SU-DHL-6 (cell line): ENCODE measurements around the gene MATN1.

Experiments
- H2AFZ ChIP-seq: fragments of 200-600 bp; sonication (generic); 2 replicates; pipeline ENCODE4 v1.6.1; 2014; ENCODE audit warnings: low read depth, mild to moderate bottlenecking, moderate library complexity, mixed read lengths, antibody characterized with exemption, low read length; ENCODE audit not compliant: severe bottlenecking
- H3F3A ChIP-seq: fragments of 200-600 bp; shearing (Covaris generic); 2 replicates; pipeline ENCODE4 v1.6.0; 2016; ENCODE audit warnings: antibody characterized with exemption, mild to moderate bottlenecking; ENCODE audit not compliant: insufficient read depth
- H3K27ac ChIP-seq: fragments of 200-600 bp; sonication (generic); 2 replicates; pipeline ENCODE4 v1.5.1; 2016; ENCODE audit warnings: low read depth, mild to moderate bottlenecking, low read length, moderate library complexity, mixed read lengths
- H3K27me3 ChIP-seq: fragments of 200-600 bp; sonication (generic), shearing (Covaris generic); 2 replicates; pipeline ENCODE4 v1.6.0; 2014; ENCODE audit warnings: mild to moderate bottlenecking, low read length
- H3K36me3 ChIP-seq: fragments of 200-600 bp; sonication (generic); 2 replicates; pipeline ENCODE4 v1.6.1; 2014; ENCODE audit warnings: mild to moderate bottlenecking, low read length, mixed read lengths
- H3K4me2 ChIP-seq: fragments of 300-600, 200-600 bp; shearing (Covaris generic), sonication (generic); 2 replicates; pipeline ENCODE4 v1.6.0; 2014; ENCODE audit warnings: low read length, low read depth, mild to moderate bottlenecking; ENCODE audit not compliant: poor library complexity, severe bottlenecking
- H3K4me3 ChIP-seq: fragments of 200-600 bp; sonication (generic); 2 replicates; pipeline ENCODE4 v1.5.1; 2014; ENCODE audit warnings: antibody characterized with exemption, low read length, mild to moderate bottlenecking, mixed read lengths; ENCODE audit not compliant: insufficient read depth, poor library complexity, severe bottlenecking
- H3K79me2 ChIP-seq: fragments of 200-600 bp; sonication (generic); 2 replicates; pipeline ENCODE4 v1.6.1; 2014; ENCODE audit warnings: mild to moderate bottlenecking, low read length, moderate library complexity; ENCODE audit not compliant: insufficient read depth
- H3K9ac ChIP-seq: fragments of 200-600 bp; sonication (generic); 2 replicates; pipeline ENCODE4 v1.7.0; 2014; ENCODE audit warnings: mild to moderate bottlenecking, low read length
- H3K9me2 ChIP-seq: fragments of 200-600 bp; sonication (generic); replicated peaks from 2 replicates; pipeline ENCODE4 v1.6.1; 2014; ENCODE audit warnings: low read length; ENCODE audit not compliant: insufficient read depth
- H3K9me3 ChIP-seq: fragments of 200-600 bp; sonication (generic); 2 replicates; pipeline ENCODE4 v1.6.1; 2014; ENCODE audit warnings: low read length, mixed read lengths; ENCODE audit not compliant: insufficient read depth
- H4K20me1 ChIP-seq: fragments of 200-600 bp; sonication (generic); 2 replicates; pipeline ENCODE4 v1.6.1; 2014; ENCODE audit warnings: low read depth, mild to moderate bottlenecking, antibody characterized with exemption, low read length, moderate library complexity, mixed read lengths
- CTCF ChIP-seq: fragments of 200-600 bp; sonication (generic); IDR thresholded peaks from one replicate; pipeline ENCODE4 v1.5.1; 2017; ENCODE audit warnings: antibody characterized with exemption, mild to moderate bottlenecking, low read length, moderate library complexity; ENCODE audit not compliant: insufficient read depth, poor library complexity, severe bottlenecking
- EZH2phosphoT487 ChIP-seq: fragments of 200-600 bp; sonication (generic), shearing (Covaris generic); conservative IDR thresholded peaks from 2 replicates; pipeline ENCODE4 v1.6.1; 2018; ENCODE audit warnings: mild to moderate bottlenecking, antibody characterized with exemption, low read length, moderate library complexity, mixed read lengths

The MATN1 gene

GRCh38 chr1:30763651-30764248 is 40.4 kb upstream of the MATN1 start:
- Histone ChIP-seq H3K9me2 (no peaks in the 10 kb centered on the region), H3K79me2 (no peaks in the 10 kb centered on the region), H3F3A (peaks cover 55% of the 10 kb centered on the region), H3K27me3 (no peaks in the 10 kb centered on the region), H3K27ac (peak overlapping the region; percentile 90; the same call in 1 of the 2 replicates), H3K4me3 (no peak overlapping the region), H3K4me2 (no peak overlapping the region), H3K9ac (no peak overlapping the region), H4K20me1 (no peaks in the 10 kb centered on the region), H3K36me3 (no peaks in the 10 kb centered on the region), H3K9me3 (no peaks in the 10 kb centered on the region), H2AFZ (no peak overlapping the region)
- no peak for TF ChIP-seq EZH2phosphoT487
- no peak for TF ChIP-seq CTCF

- Histone ChIP-seq H3F3A (peaks cover 56% of the 10 kb centered on the region), H3K36me3 (no peaks in the 10 kb centered on the region), H3K9me3 (no peaks in the 10 kb centered on the region), H3K79me2 (peaks cover 2% of the 10 kb centered on the region), H3K27ac (peak overlapping the region; percentile 90), H3K4me2 (peak overlapping the region; percentile 18), H3K27me3 (no peaks in the 10 kb centered on the region), H4K20me1 (no peaks in the 10 kb centered on the region), H3K9me2 (no peaks in the 10 kb centered on the region), H3K4me3 (no peak overlapping the region), H2AFZ (no peak overlapping the region), H3K9ac (peak overlapping the region; percentile 7; the same call in 1 of the 2 replicates)
- TF ChIP-seq CTCF (no peak), EZH2phosphoT487 (no peak)
These were observed 39.7 kb upstream of the MATN1 start for GRCh38 chr1:30762930-30763650.

- Histone ChIP-seq H3K36me3 (no peaks in the 10 kb centered on the region), H3K27me3 (no peaks in the 10 kb centered on the region), H4K20me1 (no peaks in the 10 kb centered on the region), H2AFZ (no peak overlapping the region), H3K4me3 (no peak overlapping the region), H3K79me2 (peaks cover 10% of the 10 kb centered on the region), H3K27ac (peak overlapping the region; percentile 90), H3K4me2 (peak overlapping the region; percentile 18), H3K9me2 (no peaks in the 10 kb centered on the region), H3K9me3 (no peaks in the 10 kb centered on the region), H3K9ac (peak overlapping the region; percentile 23; the same call in 1 of the 2 replicates), H3F3A (peaks cover 58% of the 10 kb centered on the region)
- TF ChIP-seq EZH2phosphoT487 (no peak), CTCF (no peak)
These were observed 39.0 kb upstream of the MATN1 start for GRCh38 chr1:30762152-30762929.
